GM06990 (cell line): ENCODE results near the gene TMEM272.

ENCODE experiments used
- DNase-seq: peaks from one replicate; pipeline ENCODE4 v3.0.0-alpha.2; 2011; ENCODE audit not compliant: insufficient read length; ENCODE audit errors: extremely low read depth
- H3K27me3 ChIP-seq: replicated peaks from 2 replicates; pipeline ENCODE4 v1.6.0; 2011; ENCODE audit warnings: low read length; ENCODE audit not compliant: control insufficient read depth, insufficient read depth
- H3K36me3 ChIP-seq: 2 replicates; pipeline ENCODE4 v1.5.1; 2011; ENCODE audit warnings: low read length; ENCODE audit not compliant: control insufficient read depth, insufficient read depth
- H3K4me3 ChIP-seq: replicated peaks from 2 replicates; pipeline ENCODE4 v1.5.1; 2011; ENCODE audit warnings: low read depth, mild to moderate bottlenecking, control low read depth, low read length
- CTCF ChIP-seq: IDR thresholded peaks from 2 replicates; pipeline ENCODE4 v1.5.1; 2011; ENCODE audit warnings: low read length, control low read depth, mild to moderate bottlenecking, inconsistent platforms; ENCODE audit not compliant: insufficient read depth, poor library complexity, severe bottlenecking

Gene TMEM272

DNA sequence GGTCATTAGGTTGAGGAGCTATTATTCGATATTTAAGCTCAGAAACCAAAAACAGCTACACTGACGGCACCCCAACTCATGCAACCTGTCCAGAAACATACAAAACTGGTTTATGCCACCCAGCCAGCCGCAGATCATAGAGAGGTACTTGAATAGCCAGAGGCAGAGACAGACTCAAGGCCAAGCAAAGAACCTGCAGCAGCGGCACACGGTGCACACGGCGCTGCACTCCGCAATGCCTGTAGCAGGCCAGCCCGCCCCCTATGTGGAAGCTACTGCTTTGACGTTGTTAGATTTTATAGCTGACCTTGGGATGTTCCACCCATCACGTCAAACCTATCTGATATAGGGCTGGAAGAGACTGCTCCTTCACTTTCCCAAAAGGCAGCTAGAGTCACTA is 29.1 kb downstream of the TMEM272 start:
- Histone ChIP-seq H3K36me3 (no peaks in the 10 kb centered on the region), H3K4me3 (no peak overlapping the region), H3K27me3 (no peaks in the 10 kb centered on the region)
- TF ChIP-seq CTCF: no peak
- no peak for DNase-seq

DNA sequence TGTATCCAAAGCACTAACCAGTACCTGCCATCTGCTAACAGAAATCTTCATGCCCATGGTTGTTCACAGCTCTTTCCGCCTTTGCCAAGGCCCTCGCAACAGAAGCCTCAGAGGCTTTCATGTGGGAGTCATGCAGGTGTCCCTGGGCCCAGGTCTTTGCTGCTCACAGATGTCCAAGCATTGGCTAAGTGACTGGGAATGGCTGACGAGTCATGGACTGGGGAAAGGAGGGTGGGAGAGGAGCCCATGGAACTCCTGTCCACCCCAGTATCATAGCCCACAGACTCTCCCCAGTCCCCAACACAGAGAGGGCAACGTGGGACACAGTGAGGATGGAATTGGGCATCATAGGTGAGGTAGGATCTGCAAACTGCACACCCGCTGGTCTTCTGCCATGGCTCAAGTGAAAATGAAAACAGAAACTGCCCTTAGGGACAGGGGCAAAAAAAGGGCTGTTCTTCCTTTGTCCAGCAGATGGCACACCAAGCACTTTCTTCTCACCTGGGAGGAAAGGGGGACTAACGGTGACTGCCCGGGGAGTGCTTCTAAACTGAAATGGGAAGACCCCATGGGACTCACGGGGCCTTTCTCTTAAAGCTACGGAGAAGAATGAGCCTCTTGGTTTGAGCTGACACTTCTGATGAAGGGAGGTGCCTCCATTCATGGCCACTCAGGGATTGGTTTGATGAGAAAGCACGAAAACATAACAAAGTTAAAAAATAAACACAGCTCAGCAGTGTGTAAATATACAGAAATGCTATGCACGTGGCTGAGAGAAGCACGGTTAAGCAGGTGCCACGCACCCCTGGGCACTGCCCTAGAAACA is 29.9 kb downstream of the TMEM272 start:
- no peaks in the 10 kb centered on the region for H3K27me3 ChIP-seq
- peak; percentile 58 for DNase-seq
- TF ChIP-seq CTCF: peak; percentile 86
- no peaks in the 10 kb centered on the region for H3K36me3 ChIP-seq
- no peak overlapping the region; the same call in 1 of the 2 replicates for H3K4me3 ChIP-seq

GRCh38 chr13:51814071-51814470 is 30.9 kb downstream of the TMEM272 start:
- DNase-seq: no peak
- Histone ChIP-seq H3K36me3 (no peaks in the 10 kb centered on the region), H3K4me3 (no peak overlapping the region), H3K27me3 (no peaks in the 10 kb centered on the region)
- no peak for TF ChIP-seq CTCF

DNA sequence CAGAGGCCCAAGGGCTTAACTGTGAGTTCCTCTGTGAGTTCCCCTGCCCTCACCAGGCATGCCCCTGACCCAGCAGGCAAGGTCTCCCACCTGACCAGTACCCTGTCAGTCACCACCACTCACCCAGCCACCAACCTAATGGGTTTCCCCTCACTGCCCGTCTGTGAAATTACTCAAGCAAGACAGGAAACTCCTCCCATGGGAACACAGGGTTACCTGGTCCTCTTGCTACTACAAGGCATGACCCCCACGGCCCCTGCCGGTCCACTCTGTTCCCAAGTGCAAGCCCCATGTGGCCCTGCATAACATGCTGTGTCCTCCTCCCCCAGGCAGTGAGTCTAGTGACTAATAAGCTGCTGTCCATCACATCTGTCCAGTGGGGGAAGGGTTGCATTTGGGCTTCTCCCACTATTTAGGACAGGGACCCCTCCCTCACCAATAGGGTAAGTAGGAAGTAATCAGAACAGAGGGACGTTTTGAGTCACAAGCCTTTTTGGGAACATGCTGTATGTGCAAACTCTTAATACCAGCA is 33.0 kb downstream of the TMEM272 start:
- TF ChIP-seq CTCF: no peak
- H3K4me3 ChIP-seq: no peak overlapping the region
- DNase-seq: peak; percentile 35
- no peaks in the 10 kb centered on the region for H3K27me3 ChIP-seq
- no peaks in the 10 kb centered on the region for H3K36me3 ChIP-seq

DNA sequence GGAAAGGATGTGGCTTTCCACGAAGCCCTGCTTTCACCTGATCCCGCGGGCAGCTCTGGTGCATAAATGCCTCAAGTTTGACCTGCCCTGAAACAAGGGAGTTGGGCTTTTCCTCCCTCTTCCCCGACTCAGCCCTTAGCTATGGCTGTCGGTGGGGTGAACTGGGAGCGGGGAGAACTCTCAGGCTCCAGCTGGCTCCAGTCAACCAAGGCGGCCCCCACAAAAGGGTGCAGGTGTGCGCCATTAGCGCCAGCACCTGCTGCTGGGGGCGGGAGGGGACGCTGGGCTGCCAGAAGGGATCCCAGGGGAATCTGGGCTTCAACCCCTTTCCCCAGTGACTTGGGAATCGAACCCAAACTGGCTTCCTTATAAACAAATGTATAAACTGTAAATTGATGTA is 33.9 kb downstream of the TMEM272 start:
- TF ChIP-seq CTCF: no peak

More for the DNA sequence above, 33.9 kb downstream of the TMEM272 start:
- no peak for DNase-seq
- no peaks in the 10 kb centered on the region for H3K27me3 ChIP-seq
- no peaks in the 10 kb centered on the region for H3K36me3 ChIP-seq
- no peak overlapping the region for H3K4me3 ChIP-seq
